Ovary (tissue), 3 donors: Measurements from ENCODE around the gene MAST4.

ENCODE experiments used
- EP300 ChIP-seq: sonication (generic); formaldehyde crosslinking; IDR thresholded peaks from one replicate; pipeline ENCODE4 v1.6.1; 2017; ENCODE audit warnings: antibody characterized with exemption
- POLR2A ChIP-seq: fragments of 450-650 bp; IDR thresholded peaks from one replicate; pipeline ENCODE4 v1.6.1; 2017; ENCODE audit warnings: antibody characterized with exemption, mild to moderate bottlenecking, moderate library complexity
- TF ChIP-seq, protein P1 (sequence below), 3 donors: fragments of 450-650 bp in 2 of 3; fragments of 200-600 bp in 1 of 3; IDR thresholded peaks; one replicate each; pipeline versions ENCODE4 v1.5.1 to v1.8.0; 2016 to 2022; ENCODE audit warnings: antibody characterized with exemption in 3 of 3, mild to moderate bottlenecking in 1 of 3
- donor health status: DM: no; HTN: no; CAD: no.

GRCh38 chr5:66891184-66891925 lies 295.2 kb downstream of the MAST4 start:
- TF ChIP-seq, protein P1, sequence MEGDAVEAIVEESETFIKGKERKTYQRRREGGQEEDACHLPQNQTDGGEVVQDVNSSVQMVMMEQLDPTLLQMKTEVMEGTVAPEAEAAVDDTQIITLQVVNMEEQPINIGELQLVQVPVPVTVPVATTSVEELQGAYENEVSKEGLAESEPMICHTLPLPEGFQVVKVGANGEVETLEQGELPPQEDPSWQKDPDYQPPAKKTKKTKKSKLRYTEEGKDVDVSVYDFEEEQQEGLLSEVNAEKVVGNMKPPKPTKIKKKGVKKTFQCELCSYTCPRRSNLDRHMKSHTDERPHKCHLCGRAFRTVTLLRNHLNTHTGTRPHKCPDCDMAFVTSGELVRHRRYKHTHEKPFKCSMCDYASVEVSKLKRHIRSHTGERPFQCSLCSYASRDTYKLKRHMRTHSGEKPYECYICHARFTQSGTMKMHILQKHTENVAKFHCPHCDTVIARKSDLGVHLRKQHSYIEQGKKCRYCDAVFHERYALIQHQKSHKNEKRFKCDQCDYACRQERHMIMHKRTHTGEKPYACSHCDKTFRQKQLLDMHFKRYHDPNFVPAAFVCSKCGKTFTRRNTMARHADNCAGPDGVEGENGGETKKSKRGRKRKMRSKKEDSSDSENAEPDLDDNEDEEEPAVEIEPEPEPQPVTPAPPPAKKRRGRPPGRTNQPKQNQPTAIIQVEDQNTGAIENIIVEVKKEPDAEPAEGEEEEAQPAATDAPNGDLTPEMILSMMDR (IDR thresholded peaks at IDR 0.05), result no peak
- TF ChIP-seq POLR2A (no peak), EP300 (no peak)
